Left renal cortex interstitium (tissue), 4 donors: Measurements from ENCODE around the gene ELMO2. TPM values are rescaled to one million over a fixed set of nuclear protein-coding genes. Genes with fewer than 3 reads are reported as not detected.

ENCODE experiments used
- DNase-seq, 4 donors: peaks; one replicate each; pipeline ENCODE4 v3.0.0-alpha.2; 2013; ENCODE audit warnings: low read depth in 4 of 4, low spot score in 2 of 4, missing footprints in 1 of 4
- polyA plus RNA-seq, 4 donors: library from polyadenylated mRNA; unstranded; fragments of 120-200 nt; gene quantifications; one replicate each; pipeline ENCODE4 v1.2.1, GENCODE V29; 2013; ENCODE audit not compliant: insufficient read length in 4 of 4

ELMO2 gene
- polyA plus RNA-seq: 10 to 100 TPM; 60.7 to 76.3 (median 66.9) TPM

GRCh38 chr20:46406200-46406985 lies at the start of gene ELMO2:
Gene ELMO2 (minus strand): TSS chr20:46406615. CDS start chr20:46394482, 12,133 bp downstream.
- DNase-seq: peak; percentile 82 to 97 (median 86)

DNA sequence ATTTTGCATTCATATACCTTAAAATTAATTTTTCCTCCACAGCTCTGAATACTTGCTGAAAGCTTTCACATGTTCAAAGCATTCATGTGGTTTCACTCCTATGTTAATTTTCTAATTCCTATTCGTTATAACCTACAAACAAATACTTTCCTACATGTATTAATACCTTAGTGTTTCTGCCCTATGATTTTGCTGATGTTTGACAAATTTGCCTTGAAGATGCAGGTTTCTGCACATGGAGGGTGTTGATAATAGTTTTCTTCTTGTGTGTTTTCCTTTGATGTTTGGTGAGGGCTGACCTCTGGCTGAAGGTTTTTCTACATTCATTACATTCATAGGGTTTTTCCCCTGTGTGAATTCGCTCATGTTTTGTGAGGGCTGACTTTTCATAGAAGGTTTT lies 49.3 kb upstream of the ELMO2 start:
- DNase-seq: no peak

DNA sequence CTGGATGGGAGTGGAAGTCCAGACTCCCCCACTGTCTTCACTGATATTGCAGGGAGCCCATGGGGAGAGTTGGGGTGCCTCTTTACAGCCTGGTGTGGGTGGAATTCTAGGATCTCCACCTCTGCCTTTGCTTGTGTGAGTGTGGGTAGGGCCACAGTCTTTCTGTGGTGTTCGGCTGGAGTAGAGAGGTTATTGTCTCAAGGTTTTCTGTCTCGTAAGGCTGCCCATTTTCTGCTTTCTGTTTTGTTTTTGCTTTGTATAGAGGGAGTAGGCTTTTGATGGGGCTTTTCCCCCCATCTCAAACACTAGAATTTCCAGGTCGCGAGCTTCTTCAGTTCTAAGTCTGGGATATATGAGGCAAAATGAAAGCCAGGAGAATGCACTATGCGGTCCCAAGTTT lies 40.4 kb upstream of the ELMO2 start:
- DNase-seq: no peak

DNA sequence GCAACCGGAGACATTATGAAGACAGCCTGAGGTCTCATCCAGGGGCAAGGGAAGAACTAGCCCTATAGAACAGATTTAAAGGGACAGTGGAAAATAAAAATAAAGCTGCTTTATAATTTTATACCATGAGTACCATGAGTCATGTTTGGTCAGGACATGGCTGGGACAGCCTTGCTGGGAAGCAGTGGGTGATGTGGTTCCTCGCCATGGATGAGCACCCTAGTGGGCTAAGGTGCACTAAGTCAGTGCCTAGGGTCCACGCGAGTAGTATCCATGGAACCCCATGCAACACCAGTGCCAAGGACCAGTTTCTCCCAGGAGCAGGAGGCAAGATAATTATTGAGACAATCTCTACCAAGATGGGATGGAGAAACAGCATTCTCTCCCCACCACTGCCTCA lies 33.4 kb upstream of the ELMO2 start:
- DNase-seq: no peak

DNA sequence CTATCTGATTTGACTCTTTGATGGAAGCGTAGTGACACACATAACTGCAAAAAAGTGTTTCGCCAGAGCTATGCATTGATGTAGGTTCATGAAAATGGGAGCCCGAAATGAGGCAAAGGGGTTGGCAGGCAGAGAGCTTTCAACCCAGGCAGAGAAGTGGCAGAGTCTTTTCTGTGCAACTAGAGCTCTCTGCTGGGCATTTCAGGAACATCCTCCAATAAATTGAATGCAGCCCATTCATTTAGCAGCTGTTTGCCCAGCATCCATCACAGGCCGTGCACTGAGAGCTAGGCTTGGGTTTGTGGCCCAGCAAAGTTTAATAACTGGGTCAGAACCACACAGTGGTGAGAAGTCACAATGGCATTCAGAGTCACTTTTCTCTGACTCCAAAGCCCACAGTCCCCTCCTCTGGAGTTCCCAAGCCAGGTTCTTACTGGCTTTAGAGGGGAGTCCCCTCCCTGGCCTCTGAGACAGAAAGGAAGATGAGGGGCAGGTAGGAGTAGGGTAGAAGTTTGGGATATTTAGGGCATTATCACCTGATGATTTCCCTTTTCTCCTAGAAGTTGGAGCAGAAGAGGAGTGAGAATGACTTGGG lies 31.8 kb upstream of the ELMO2 start:
- no peak for DNase-seq

- DNase-seq: no peak
These were observed 28.7 kb upstream of the ELMO2 start for GRCh38 chr20:46435146-46435545.

DNA sequence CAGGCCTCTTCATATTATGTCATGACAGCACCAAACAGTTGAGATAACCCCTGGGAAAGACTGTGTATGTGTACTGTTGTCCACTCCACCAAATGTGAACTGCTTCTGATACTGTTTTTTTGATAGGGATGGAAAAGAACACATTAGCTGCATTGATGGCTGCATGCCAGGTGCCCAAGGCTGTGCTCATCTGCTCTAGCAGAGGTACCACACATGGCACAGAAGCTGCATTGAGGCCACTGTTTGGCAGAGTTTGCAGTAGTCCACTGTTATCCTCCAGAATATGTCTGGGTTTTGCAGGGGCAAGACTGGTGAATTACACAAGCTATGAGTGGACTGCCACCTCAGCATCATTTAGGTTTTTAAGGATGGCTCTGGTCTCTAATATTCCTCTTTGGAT lies 28.2 kb upstream of the ELMO2 start:
- no peak for DNase-seq

- no peak for DNase-seq
These were observed 26.6 kb upstream of the ELMO2 start for GRCh38 chr20:46433051-46433450.

GRCh38 chr20:46430921-46431712 lies 24.7 kb upstream of the ELMO2 start:
- no peak for DNase-seq

DNA sequence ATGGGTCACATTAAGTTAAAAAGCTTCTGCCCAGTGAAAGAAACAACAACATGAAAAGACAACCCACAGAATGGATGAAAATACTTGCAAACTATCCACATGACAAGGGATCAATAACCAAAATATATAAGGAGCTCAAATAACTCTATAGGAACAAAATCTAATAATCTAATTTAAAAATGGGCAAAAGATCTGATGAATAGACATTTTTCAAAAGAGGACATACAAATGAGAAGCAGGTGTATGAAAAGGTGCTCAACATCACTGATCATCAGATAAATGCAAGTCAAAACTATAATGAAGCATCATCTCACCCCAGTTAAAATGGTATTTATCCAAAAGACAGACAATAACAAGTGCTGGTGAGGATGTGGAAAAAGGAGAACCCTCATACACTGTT lies 21.0 kb upstream of the ELMO2 start:
- DNase-seq: no peak

DNA sequence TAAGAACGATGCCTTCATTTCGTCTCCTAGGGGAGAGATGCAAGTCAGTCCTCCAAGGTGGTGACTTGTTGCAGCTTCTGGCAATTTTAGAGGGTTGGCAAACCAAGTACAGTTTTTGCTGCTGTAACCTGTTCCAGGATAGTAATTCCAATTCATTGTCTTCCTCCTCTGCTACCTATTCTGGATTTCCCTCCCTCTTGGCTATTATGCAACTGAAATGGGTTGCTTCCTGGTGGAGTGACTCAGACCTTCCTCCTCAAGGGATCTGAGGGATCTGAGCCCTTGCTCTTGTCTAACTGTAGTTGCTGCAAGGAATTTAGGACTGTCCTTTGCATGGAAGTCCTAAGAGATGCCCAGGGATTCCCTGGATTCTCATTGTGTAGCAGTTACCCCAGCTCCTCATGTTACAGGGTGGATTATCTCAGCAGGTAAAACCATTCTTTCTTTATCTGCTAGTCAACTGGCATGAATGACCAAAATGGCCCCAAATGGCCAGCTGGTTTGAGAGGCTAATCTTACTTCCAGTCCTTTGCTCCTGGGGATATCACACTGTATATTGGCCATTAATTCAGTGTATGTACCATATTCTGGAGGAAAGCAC lies 17.6 kb upstream of the ELMO2 start:
- no peak for DNase-seq

DNA sequence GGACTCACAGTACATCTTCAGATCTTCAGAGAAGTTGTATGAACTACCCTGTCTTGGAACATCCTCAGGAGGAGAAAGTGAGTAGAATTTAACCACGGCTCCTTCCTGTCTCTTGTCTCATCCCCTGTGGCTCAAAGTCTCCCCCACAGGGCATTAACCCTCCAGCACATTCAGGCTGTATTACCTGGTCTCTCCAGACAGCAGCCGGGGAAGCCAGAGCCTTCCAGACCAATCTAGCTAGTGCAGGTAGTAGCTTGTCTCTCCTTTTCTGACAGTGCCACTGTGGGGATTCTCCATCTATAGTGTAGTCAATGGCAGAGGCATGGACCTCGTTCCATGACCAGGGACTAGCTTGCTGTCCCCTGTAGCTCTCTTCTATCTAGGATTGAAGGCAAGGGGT lies 16.9 kb upstream of the ELMO2 start:
- DNase-seq: no peak

DNA sequence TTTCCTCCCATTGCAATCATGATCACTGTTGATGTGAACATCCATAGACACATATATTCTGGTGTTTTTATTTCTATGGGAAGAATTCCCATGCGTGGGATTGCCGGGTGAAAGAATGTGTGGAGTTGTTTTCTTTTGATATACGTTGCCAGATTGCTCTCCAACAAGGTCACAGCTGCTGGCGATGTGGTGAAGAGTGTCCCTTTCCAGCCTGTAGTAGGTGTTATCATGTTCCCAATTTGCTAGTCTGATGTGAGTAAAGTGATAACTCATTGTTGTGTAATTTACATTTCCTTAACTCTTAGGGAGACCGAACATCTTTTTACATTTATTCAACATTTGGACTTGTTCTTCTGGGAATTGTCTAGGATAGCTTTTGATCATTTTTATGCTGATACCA lies 14.5 kb upstream of the ELMO2 start:
- DNase-seq: no peak

- DNase-seq: no peak
These were observed 13.5 kb upstream of the ELMO2 start for GRCh38 chr20:46419882-46420281.

DNA sequence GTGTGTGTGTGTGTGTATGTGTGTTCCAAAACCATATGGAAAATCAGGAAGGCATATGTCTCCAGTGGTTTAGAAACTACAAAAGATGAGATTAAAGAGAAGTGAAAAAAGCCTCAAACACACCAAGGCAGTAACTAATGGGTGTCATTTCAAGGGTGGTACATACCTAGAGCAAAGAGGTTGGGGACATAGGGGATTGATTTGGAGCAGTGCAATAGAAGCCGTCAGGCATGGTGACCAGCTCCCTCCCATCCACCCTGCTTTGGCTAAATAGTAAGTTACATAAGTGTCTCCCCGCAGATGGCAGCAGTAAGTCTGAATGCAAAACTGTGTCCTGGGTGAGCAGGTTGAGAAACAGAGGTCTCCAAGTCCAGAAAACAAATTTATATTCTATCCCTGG lies 10.4 kb upstream of the ELMO2 start:
- no peak for DNase-seq

- DNase-seq: no peak
These were observed 10.0 kb upstream of the ELMO2 start for GRCh38 chr20:46416421-46416820.

DNA sequence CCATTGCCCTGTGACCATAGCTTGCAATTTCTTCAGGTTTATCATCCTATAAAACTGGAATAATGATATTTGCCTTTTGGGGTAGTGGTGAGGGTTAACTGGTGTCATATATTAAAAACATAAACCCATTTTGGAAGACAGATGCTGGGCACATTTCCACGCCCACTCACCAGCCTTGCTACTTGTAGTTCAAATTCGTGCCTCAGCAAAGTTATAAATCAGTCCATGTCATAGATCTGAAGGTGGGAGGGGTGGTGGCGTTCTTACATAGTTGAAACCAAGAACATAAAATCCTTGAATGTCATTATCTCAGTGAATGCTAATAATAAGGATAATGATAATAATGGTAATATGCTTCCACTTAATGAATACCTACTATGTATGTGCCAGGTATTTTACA lies 9.4 kb upstream of the ELMO2 start:
- no peak for DNase-seq

- no peak for DNase-seq
These were observed 8.2 kb upstream of the ELMO2 start for GRCh38 chr20:46414608-46415007.

DNA sequence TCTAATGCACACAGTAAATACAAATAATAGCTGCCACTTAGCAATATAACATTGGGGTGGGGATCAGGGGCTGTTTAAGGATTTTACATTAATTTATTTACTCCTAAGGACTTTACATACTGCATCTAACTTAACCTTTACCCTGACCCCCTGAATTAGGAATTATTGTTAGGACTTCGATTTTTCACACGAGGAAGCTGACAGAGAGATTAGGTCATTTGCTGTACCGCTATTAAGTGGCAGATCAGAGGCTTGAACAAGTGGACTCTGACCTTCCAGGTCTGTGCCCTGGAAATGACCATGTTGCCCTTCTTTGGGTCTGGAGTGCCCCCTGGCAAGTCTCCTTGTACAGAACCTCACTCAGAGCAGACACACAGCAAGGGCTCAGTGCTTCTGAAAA lies 5.2 kb upstream of the ELMO2 start:
- no peak for DNase-seq

- no peak for DNase-seq
These were observed 1.9 kb upstream of the ELMO2 start for GRCh38 chr20:46408281-46408731.

GRCh38 chr20:46407671-46407996 lies 1.2 kb upstream of the ELMO2 start:
- DNase-seq: no peak
